PC-3 (cell line): Measurements from ENCODE around the gene MIS18BP1. TPM values are rescaled to one million over a fixed set of nuclear protein-coding genes. Genes with fewer than 3 reads are reported as not detected.

Experiments
- ATAC-seq: fragments of 200-7000 bp; cut with Tn5 transposase; 2 replicates; pipeline ENCODE4 v1.9.1; 2020; ENCODE audit warnings: mild to moderate bottlenecking, moderate library complexity
- BruUV-seq: library from RNA; stranded (reverse); fragments of 400-500 nt; replicated peaks from 2 replicates; lab custom pipeline; 2021; lab: Mats Ljungman, UMichigan
- CTCF ChIA-PET: fragments of 300-600 bp; sonication (Branson Sonifier 250); formaldehyde crosslinking; loops from one replicate; lab custom pipeline; 2022; ENCODE audit warnings: antibody characterized with exemption; lab: Charles Lee
- POLR2A ChIA-PET: fragments of 300-600 bp; sonication (Branson Sonifier 250); formaldehyde crosslinking; loops from one replicate; lab custom pipeline; 2022; ENCODE audit warnings: antibody characterized with exemption; ENCODE audit not compliant: unreplicated experiment; lab: Charles Lee
- DNase-seq: peaks from one replicate; pipeline ENCODE4 v3.0.0-alpha.2; 2015
- H2AFZ ChIP-seq: fragments of 300-600 bp; sonication (generic); 2 replicates; pipeline ENCODE4 v1.6.0; 2016; ENCODE audit warnings: antibody characterized with exemption, low read length
- H3F3A ChIP-seq: fragments of 300-600 bp; sonication (generic); one replicate; pipeline ENCODE4 v1.6.0; 2017; ENCODE audit warnings: antibody characterized with exemption, low read length, control low read depth, mild to moderate bottlenecking; ENCODE audit not compliant: unreplicated experiment
- H3K27ac ChIP-seq: fragments of 300-600 bp; sonication (generic); 2 replicates; pipeline ENCODE4 v1.5.1; 2016; ENCODE audit warnings: mild to moderate bottlenecking, low read length
- H3K27me3 ChIP-seq: fragments of 300-600 bp; sonication (generic); 2 replicates; pipeline ENCODE4 v1.6.1; 2016; ENCODE audit warnings: low read length, mixed read lengths
- H3K36me3 ChIP-seq: fragments of 300-600 bp; sonication (generic); 2 replicates; pipeline ENCODE4 v1.6.1; 2016; ENCODE audit warnings: low read depth, mixed run types, low read length, mixed read lengths
- H3K4me1 ChIP-seq: fragments of 300-600 bp; sonication (generic); 2 replicates; pipeline ENCODE4 v1.5.1; 2016; ENCODE audit warnings: low read length; ENCODE audit not compliant: insufficient read depth
- H3K4me2 ChIP-seq: fragments of 300-600 bp; sonication (generic); 2 replicates; pipeline ENCODE4 v1.6.0; 2016; ENCODE audit warnings: low read length
- H3K4me3 ChIP-seq: fragments of 300-600 bp; sonication (generic); 2 replicates; pipeline ENCODE4 v1.5.1; 2016; ENCODE audit warnings: mild to moderate bottlenecking, low read length, mixed read lengths
- H3K79me2 ChIP-seq: fragments of 300-600 bp; sonication (generic); 2 replicates; pipeline ENCODE4 v1.6.1; 2017; ENCODE audit warnings: low read length, mixed read lengths
- H3K9ac ChIP-seq: fragments of 300-600 bp; sonication (generic); 2 replicates; pipeline ENCODE4 v1.6.0; 2016; ENCODE audit warnings: mild to moderate bottlenecking, low read length
- H3K9me2 ChIP-seq: fragments of 300-600 bp; sonication (generic); replicated peaks from 2 replicates; pipeline ENCODE4 v1.6.1; 2016; ENCODE audit warnings: mixed run types, low read length, mixed read lengths
- H3K9me3 ChIP-seq: fragments of 300-600 bp; sonication (generic); 2 replicates; pipeline ENCODE4 v1.6.1; 2016; ENCODE audit warnings: low read length, mixed read lengths
- H4K20me1 ChIP-seq: fragments of 300-600 bp; sonication (generic); 2 replicates; pipeline ENCODE4 v1.6.1; 2016; ENCODE audit warnings: low read length, mixed read lengths
- CTCF ChIP-seq: fragments of 300-600 bp; sonication (generic); conservative IDR thresholded peaks from 2 replicates; pipeline ENCODE4 v1.5.1; 2017; ENCODE audit warnings: antibody characterized with exemption, low read depth, mild to moderate bottlenecking, low read length
- EZH2 ChIP-seq: fragments of 300-600 bp; sonication (generic); IDR thresholded peaks from one replicate; pipeline ENCODE4 v1.6.1; 2017; ENCODE audit warnings: antibody characterized with exemption, mild to moderate bottlenecking, low read length; ENCODE audit not compliant: unreplicated experiment
- EZH2phosphoT487 ChIP-seq: fragments of 300-600 bp; sonication (generic); IDR thresholded peaks from 2 replicates; pipeline ENCODE4 v1.6.1; 2018; ENCODE audit warnings: mild to moderate bottlenecking, antibody characterized with exemption, low read length, borderline replicate concordance
- intact Hi-C: fragments of 100-400 bp; cut with micrococcal nuclease; formaldehyde crosslinking; loops from 2 replicates; pipeline ENCODE4 v1.9.0; 2023
- total RNA-seq: library from RNA; depleted of rRNA; stranded (reverse); fragments of >200 nt; gene quantifications from 2 replicates; pipeline ENCODE4 v1.2.3, GENCODE V29; 2014

MIS18BP1 gene
- total RNA-seq, 1 experiment from 2014 or later = 42.3 TPM

GRCh38 chr14:45212231-45212630 lies 40.8 kb downstream of the MIS18BP1 start:
- no peak for DNase-seq
- no peaks in the 10 kb centered on the region for H4K20me1 ChIP-seq
- no peak for ATAC-seq
- POLR2A ChIA-PET = no interaction called here
- no TSS peak for BruUV-seq
- H3K9ac ChIP-seq = no peak overlapping the region
- no peaks in the 10 kb centered on the region for H3K27me3 ChIP-seq
- no peak overlapping the region for H2AFZ ChIP-seq
- no peaks in the 10 kb centered on the region for H3K4me1 ChIP-seq
- no peaks in the 10 kb centered on the region for H3K79me2 ChIP-seq
- no peak overlapping the region for H3K4me2 ChIP-seq
- H3K9me3 ChIP-seq = no peaks in the 10 kb centered on the region
- no peak overlapping the region for H3K27ac ChIP-seq
- no peaks in the 10 kb centered on the region for H3K9me2 ChIP-seq
- no peak overlapping the region for H3K4me3 ChIP-seq
- peaks cover 46% of the 10 kb centered on the region for H3K36me3 ChIP-seq
- no peak for TF ChIP-seq CTCF
- TF ChIP-seq EZH2 = no peak
- TF ChIP-seq EZH2phosphoT487 = no peak
- intact Hi-C loops = no loop called here
- CTCF ChIA-PET = no interaction called here
- no peaks in the 10 kb centered on the region for H3F3A ChIP-seq

GRCh38 chr14:45211295-45211694 lies 41.7 kb downstream of the MIS18BP1 start:
- CTCF ChIA-PET = no interaction called here
- Histone ChIP-seq H3K4me3 (no peak overlapping the region), H4K20me1 (no peaks in the 10 kb centered on the region), H3K27ac (no peak overlapping the region), H3K9ac (no peak overlapping the region), H3K4me1 (no peaks in the 10 kb centered on the region), H3K79me2 (no peaks in the 10 kb centered on the region), H3K4me2 (no peak overlapping the region), H2AFZ (no peak overlapping the region), H3K36me3 (peaks cover 44% of the 10 kb centered on the region), H3K27me3 (no peaks in the 10 kb centered on the region), H3F3A (no peaks in the 10 kb centered on the region), H3K9me2 (no peaks in the 10 kb centered on the region), H3K9me3 (no peaks in the 10 kb centered on the region)
- intact Hi-C loops = no loop called here
- TF ChIP-seq EZH2 = no peak
- TF ChIP-seq CTCF = no peak
- TF ChIP-seq EZH2phosphoT487 = no peak
- POLR2A ChIA-PET = no interaction called here
- ATAC-seq (no peak), DNase-seq (no peak)
- no TSS peak for BruUV-seq

GRCh38 chr14:45210159-45210558 lies 42.8 kb downstream of the MIS18BP1 start:
- no peaks in the 10 kb centered on the region for H3F3A ChIP-seq
- no peak overlapping the region for H3K27ac ChIP-seq
- no peak for ATAC-seq
- H3K9ac ChIP-seq = no peak overlapping the region
- BruUV-seq = no TSS peak
- no peaks in the 10 kb centered on the region for H3K9me2 ChIP-seq
- H3K36me3 ChIP-seq = peaks cover 45% of the 10 kb centered on the region
- ChIA-PET POLR2A (no interaction called here), CTCF (no interaction called here)
- intact Hi-C loops = no loop called here
- no peaks in the 10 kb centered on the region for H4K20me1 ChIP-seq
- H3K4me1 ChIP-seq = no peaks in the 10 kb centered on the region
- no peak for TF ChIP-seq EZH2
- no peak for TF ChIP-seq CTCF
- TF ChIP-seq EZH2phosphoT487 = no peak
- no peaks in the 10 kb centered on the region for H3K9me3 ChIP-seq
- no peak overlapping the region for H2AFZ ChIP-seq
- H3K27me3 ChIP-seq = no peaks in the 10 kb centered on the region
- no peak overlapping the region for H3K4me3 ChIP-seq
- no peaks in the 10 kb centered on the region for H3K79me2 ChIP-seq
- H3K4me2 ChIP-seq = no peak overlapping the region
- no peak for DNase-seq
